Measurements from ENCODE around the gene VPS29. TPM values are rescaled to one million over a fixed set of nuclear protein-coding genes. Genes with fewer than 3 reads are reported as not detected.
"Not testable (repeated sequence)": the region's sequence is repeated elsewhere in the genome, so short reads cannot be mapped to it uniquely, and the experiment has no call there.

VPS29 gene
- total and polyA plus RNA-seq, 5 donors from 2014 or later: 102 to 239 (median 208) TPM

GRCh38 chr12:110461189-110461588 is 40.7 kb downstream of the VPS29 start:
- not testable (repeated sequence) for H3K4me1 ChIP-seq (ENCODE audit: control insufficient read depth, insufficient read depth, low read length, poor library complexity, severe bottlenecking); H3K27ac Mint-ChIP-seq; ATAC-seq (ENCODE audit: low read depth in 2 of 2); H3K27me3 ChIP-seq (ENCODE audit: control insufficient read depth, insufficient read depth, low read length); H3K27me3 Mint-ChIP-seq; H3K4me3 ChIP-seq (ENCODE audit: low read depth, low read length); H3K27ac ChIP-seq (ENCODE audit: insufficient read depth, low read length, poor library complexity, severe bottlenecking); H3K9me3 Mint-ChIP-seq; DNase-seq; H3K4me3 Mint-ChIP-seq; H3K9me3 ChIP-seq (ENCODE audit: control insufficient read depth in 2 of 2, low read length in 2 of 2)
- H3K4me1 Mint-ChIP-seq: peaks cover 5 to 25% (median 14%) of the 10 kb centered on the region in 4 donors
- H3K36me3 ChIP-seq (ENCODE audit: control insufficient read depth, insufficient read depth, low read length): peaks cover 28% of the 10 kb centered on the region
- peaks cover 26% of the 10 kb centered on the region for H3K36me3 Mint-ChIP-seq

- DNase-seq (no peak), ATAC-seq (ENCODE audit: low read depth in 2 of 2) (no peak)
- H3K27ac Mint-ChIP-seq: peak overlapping the region in 1 of 3 donors; percentile 51
- peaks cover 0 to 11% (median 7%) of the 10 kb centered on the region in 4 donors for H3K4me1 Mint-ChIP-seq
- Histone ChIP-seq H3K27me3 (ENCODE audit: control insufficient read depth, insufficient read depth, low read length) (no peaks in the 10 kb centered on the region), H3K36me3 (ENCODE audit: control insufficient read depth, insufficient read depth, low read length) (peaks cover 29% of the 10 kb centered on the region), H3K4me1 (ENCODE audit: control insufficient read depth, insufficient read depth, low read length, poor library complexity, severe bottlenecking) (no peaks in the 10 kb centered on the region), H3K4me3 (ENCODE audit: low read depth, low read length) (no peak overlapping the region), H3K9me3 (ENCODE audit: control insufficient read depth in 2 of 2, low read length in 2 of 2) (no peaks in the 10 kb centered on the region), H3K27ac (ENCODE audit: insufficient read depth, low read length, poor library complexity, severe bottlenecking) (no peak overlapping the region)
- peaks cover 27% of the 10 kb centered on the region for H3K36me3 Mint-ChIP-seq
- H3K4me3 Mint-ChIP-seq: no peak overlapping the region
- H3K9me3 Mint-ChIP-seq: no peaks in the 10 kb centered on the region
- no peaks in the 10 kb centered on the region for H3K27me3 Mint-ChIP-seq
These were observed 43.2 kb downstream of the VPS29 start for GRCh38 chr12:110458756-110459155.

GRCh38 chr12:110453569-110454296 is 48.2 kb downstream of the VPS29 start:
- no peak for ATAC-seq (ENCODE audit: low read depth in 2 of 2)
- peaks cover 12% of the 10 kb centered on the region for H3K36me3 ChIP-seq (ENCODE audit: control insufficient read depth, insufficient read depth, low read length)
- H3K27ac ChIP-seq (ENCODE audit: insufficient read depth, low read length, poor library complexity, severe bottlenecking): no peak overlapping the region
- Mint-ChIP-seq H3K4me1 (peaks cover 0 to 24% (median 16%) of the 10 kb centered on the region in 4 donors), H3K27me3 (no peaks in the 10 kb centered on the region), H3K27ac (no peak overlapping the region), H3K9me3 (no peaks in the 10 kb centered on the region), H3K36me3 (peaks cover 14% of the 10 kb centered on the region), H3K4me3 (no peak overlapping the region)
- no peak overlapping the region for H3K4me3 ChIP-seq (ENCODE audit: low read depth, low read length)
- no peaks in the 10 kb centered on the region for H3K9me3 ChIP-seq (ENCODE audit: control insufficient read depth in 2 of 2, low read length in 2 of 2)
- DNase-seq: no peak
- peaks cover 12% of the 10 kb centered on the region for H3K4me1 ChIP-seq (ENCODE audit: control insufficient read depth, insufficient read depth, low read length, poor library complexity, severe bottlenecking)
- no peaks in the 10 kb centered on the region for H3K27me3 ChIP-seq (ENCODE audit: control insufficient read depth, insufficient read depth, low read length)

GRCh38 chr12:110451263-110451662 is 50.6 kb downstream of the VPS29 start:
- Histone ChIP-seq H3K4me3 (ENCODE audit: low read depth, low read length) (no peak overlapping the region), H3K27ac (ENCODE audit: insufficient read depth, low read length, poor library complexity, severe bottlenecking) (no peak overlapping the region), H3K9me3 (ENCODE audit: control insufficient read depth in 2 of 2, low read length in 2 of 2) (no peaks in the 10 kb centered on the region), H3K4me1 (ENCODE audit: control insufficient read depth, insufficient read depth, low read length, poor library complexity, severe bottlenecking) (peaks cover 28% of the 10 kb centered on the region), H3K27me3 (ENCODE audit: control insufficient read depth, insufficient read depth, low read length) (no peaks in the 10 kb centered on the region), H3K36me3 (ENCODE audit: control insufficient read depth, insufficient read depth, low read length) (peaks cover 13% of the 10 kb centered on the region)
- ATAC-seq (ENCODE audit: low read depth in 2 of 2) (no peak), DNase-seq (no peak)
- Mint-ChIP-seq H3K9me3 (no peaks in the 10 kb centered on the region), H3K27me3 (no peaks in the 10 kb centered on the region), H3K27ac (peak overlapping the region; percentile 78 to 100 (median 97)), H3K4me3 (peak overlapping the region; percentile 86 to 100 (median 99)), H3K36me3 (peaks cover 20% of the 10 kb centered on the region), H3K4me1 (peaks cover 0 to 44% (median 29%) of the 10 kb centered on the region in 4 donors)

GRCh38 chr12:110449799-110450497 is 52.0 kb downstream of the VPS29 start, which contains the start of gene ARPC3:
ARPC3 (minus strand) TSS chr12:110450337; CDS start chr12:110450260, 77 bp downstream.
- Histone ChIP-seq H3K4me3 (ENCODE audit: low read depth, low read length) (peak within 1 kb of the TSS; percentile 95), H3K9me3 (ENCODE audit: control insufficient read depth in 2 of 2, low read length in 2 of 2) (no peaks in the 10 kb centered on the region), H3K27ac (ENCODE audit: insufficient read depth, low read length, poor library complexity, severe bottlenecking) (peak within 1 kb of the TSS; percentile 93), H3K4me1 (ENCODE audit: control insufficient read depth, insufficient read depth, low read length, poor library complexity, severe bottlenecking) (peaks cover 33% of the 10 kb centered on the region), H3K27me3 (ENCODE audit: control insufficient read depth, insufficient read depth, low read length) (no peaks in the 10 kb centered on the region), H3K36me3 (ENCODE audit: control insufficient read depth, insufficient read depth, low read length) (peaks cover 14% of the 10 kb centered on the region)
- peak; percentile 98 to 99 for ATAC-seq (ENCODE audit: low read depth in 2 of 2)
- Mint-ChIP-seq H3K27me3 (no peaks in the 10 kb centered on the region), H3K36me3 (peaks cover 21% of the 10 kb centered on the region), H3K4me3 (peak within 1 kb of the TSS; percentile 99 to 100 (median 100)), H3K27ac (peak within 1 kb of the TSS; percentile 97 to 100 (median 98)), H3K4me1 (peaks cover 5 to 51% (median 35%) of the 10 kb centered on the region in 4 donors), H3K9me3 (no peaks in the 10 kb centered on the region)
- peak; percentile 92 to 98 (median 94) for DNase-seq

GRCh38 chr12:110444455-110444854 is 57.5 kb downstream of the VPS29 start:
- Mint-ChIP-seq H3K4me3 (peak overlapping the region in 1 of 4 donors; percentile 88), H3K27ac (no peak overlapping the region)

More at GRCh38 chr12:110444455-110444854, 57.5 kb downstream of the VPS29 start:
- no peak for ATAC-seq (ENCODE audit: low read depth in 2 of 2)
- Histone ChIP-seq H3K4me3 (ENCODE audit: low read depth, low read length) (no peak overlapping the region), H3K9me3 (ENCODE audit: control insufficient read depth in 2 of 2, low read length in 2 of 2) (no peaks in the 10 kb centered on the region), H3K27me3 (ENCODE audit: control insufficient read depth, insufficient read depth, low read length) (no peaks in the 10 kb centered on the region), H3K4me1 (ENCODE audit: control insufficient read depth, insufficient read depth, low read length, poor library complexity, severe bottlenecking) (peaks cover 28% of the 10 kb centered on the region), H3K27ac (ENCODE audit: insufficient read depth, low read length, poor library complexity, severe bottlenecking) (no peak overlapping the region), H3K36me3 (ENCODE audit: control insufficient read depth, insufficient read depth, low read length) (peaks cover 59% of the 10 kb centered on the region)
- no peak for DNase-seq
- Mint-ChIP-seq H3K27me3 (no peaks in the 10 kb centered on the region), H3K4me1 (peaks cover 8 to 40% (median 29%) of the 10 kb centered on the region in 4 donors), H3K36me3 (peaks cover 24% of the 10 kb centered on the region), H3K9me3 (no peaks in the 10 kb centered on the region)

All from CD4-positive, CD25-positive, alpha-beta regulatory T cell (primary cell).